Measurements from ENCODE around the gene CHAD. TPM values are rescaled to one million over a fixed set of nuclear protein-coding genes. Genes with fewer than 3 reads are reported as not detected.
A peak's percentile ranks its signal among the peaks of the same experiment; 100 is the strongest.

Gene CHAD
- total and polyA plus RNA-seq, 2 of the 13 experiments (the other 11 are each of a cell fraction or from before 2014, with no cell fraction given) = 1.4 TPM; not detected in 1

DNA sequence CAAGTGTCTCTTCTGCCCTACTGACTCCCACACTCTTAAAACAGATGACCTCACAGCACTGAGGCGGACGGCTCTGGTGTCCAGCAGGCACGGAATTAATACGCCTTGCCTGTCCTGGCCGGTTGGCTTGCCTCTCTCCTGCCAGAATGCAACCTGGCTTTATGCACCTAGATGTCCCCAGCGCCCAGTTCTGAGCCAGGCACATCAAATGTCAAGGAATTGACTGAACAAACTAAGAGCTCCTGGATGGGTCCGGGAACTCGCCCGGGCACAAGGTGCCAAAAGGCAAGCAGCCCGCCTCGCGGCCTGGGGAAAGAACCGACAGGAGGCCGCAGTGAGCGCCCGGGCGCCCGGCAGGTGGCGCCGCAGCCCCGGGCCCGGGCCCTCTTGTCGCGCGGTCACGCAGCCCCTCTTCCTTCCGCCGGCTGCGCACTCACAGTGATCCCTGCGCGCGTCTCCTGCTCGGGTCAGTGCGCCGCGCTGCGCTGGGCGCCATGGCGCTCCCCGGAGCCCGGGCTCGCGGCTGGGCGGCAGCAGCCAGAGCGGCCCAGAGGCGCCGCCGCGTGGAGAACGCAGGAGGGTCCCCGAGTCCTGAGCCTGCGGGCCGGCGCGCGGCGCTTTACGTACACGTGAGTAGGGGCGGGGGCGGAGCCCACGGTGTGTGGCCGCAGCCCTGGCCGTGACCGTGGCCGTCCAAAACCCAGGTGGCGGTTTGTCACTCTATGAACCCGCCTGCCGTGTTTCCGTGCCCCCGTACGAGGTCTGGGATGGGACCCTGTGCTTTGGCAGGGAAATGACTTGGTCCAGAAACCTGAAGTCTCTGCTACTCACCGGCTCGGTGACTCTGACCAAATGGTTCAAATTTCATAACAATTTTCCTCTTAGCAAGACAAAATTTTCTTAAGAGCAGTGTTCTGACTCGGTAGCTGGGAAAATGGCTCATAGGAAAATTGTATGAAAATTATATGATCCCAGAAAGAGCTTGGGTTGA is 10.0 kb upstream of the CHAD start, which contains the start of gene RSAD1 (continued):
- TF ChIP-seq RARG (CRISPR knock-in tag; IDR thresholded peaks at IDR 0.05; ENCODE audit: low read depth) (no peak), EEA1 (CRISPR knock-in tag; IDR thresholded peaks at IDR 0.05; ENCODE audit: borderline replicate concordance) (no peak), ATF2 (CRISPR knock-in tag; IDR thresholded peaks at IDR 0.05) (peak; percentile 50; the same call in 1 of the 2 replicates), MBD4 (IDR thresholded peaks at IDR 0.05; ENCODE audit: borderline replicate concordance, low read length) (no peak), PHF20 (CRISPR knock-in tag; IDR thresholded peaks at IDR 0.05) (peak; percentile 86), MIER2 (CRISPR knock-in tag; IDR thresholded peaks at IDR 0.05) (no peak), KLF15 (CRISPR knock-in tag; IDR thresholded peaks at IDR 0.05; ENCODE audit: borderline replicate concordance) (no peak; the same call in 1 of the 2 replicates), SP5 (CRISPR knock-in tag; IDR thresholded peaks at IDR 0.05; ENCODE audit: borderline replicate concordance, low read depth) (peak; percentile 78), ZNF609 (CRISPR knock-in tag; IDR thresholded peaks at IDR 0.05; ENCODE audit: borderline replicate concordance) (peak; percentile 57; the same call in 1 of the 2 replicates), ZKSCAN5 (CRISPR knock-in tag; IDR thresholded peaks at IDR 0.05) (no peak), RXRA (CRISPR knock-in tag; IDR thresholded peaks at IDR 0.05) (peak; percentile 78), IKZF4 (CRISPR knock-in tag; IDR thresholded peaks at IDR 0.05; ENCODE audit: borderline replicate concordance, low read depth, not compliant biosample characterization) (peak; percentile 79), RFXANK (CRISPR knock-in tag; IDR thresholded peaks at IDR 0.05) (no peak), RBM39 (IDR thresholded peaks at IDR 0.05; ENCODE audit: low read depth, low read length, poor library complexity, severe bottlenecking) (peak; percentile 89), REL (CRISPR knock-in tag; conservative IDR thresholded peaks at IDR 0.05) (no peak), ZNF563 (CRISPR knock-in tag; IDR thresholded peaks at IDR 0.05) (peak; percentile 98), XRCC5 (optimal IDR thresholded peaks at IDR 0.05; ENCODE audit: low read length) (peak; percentile 94)
- TF ChIP-seq, protein P1, sequence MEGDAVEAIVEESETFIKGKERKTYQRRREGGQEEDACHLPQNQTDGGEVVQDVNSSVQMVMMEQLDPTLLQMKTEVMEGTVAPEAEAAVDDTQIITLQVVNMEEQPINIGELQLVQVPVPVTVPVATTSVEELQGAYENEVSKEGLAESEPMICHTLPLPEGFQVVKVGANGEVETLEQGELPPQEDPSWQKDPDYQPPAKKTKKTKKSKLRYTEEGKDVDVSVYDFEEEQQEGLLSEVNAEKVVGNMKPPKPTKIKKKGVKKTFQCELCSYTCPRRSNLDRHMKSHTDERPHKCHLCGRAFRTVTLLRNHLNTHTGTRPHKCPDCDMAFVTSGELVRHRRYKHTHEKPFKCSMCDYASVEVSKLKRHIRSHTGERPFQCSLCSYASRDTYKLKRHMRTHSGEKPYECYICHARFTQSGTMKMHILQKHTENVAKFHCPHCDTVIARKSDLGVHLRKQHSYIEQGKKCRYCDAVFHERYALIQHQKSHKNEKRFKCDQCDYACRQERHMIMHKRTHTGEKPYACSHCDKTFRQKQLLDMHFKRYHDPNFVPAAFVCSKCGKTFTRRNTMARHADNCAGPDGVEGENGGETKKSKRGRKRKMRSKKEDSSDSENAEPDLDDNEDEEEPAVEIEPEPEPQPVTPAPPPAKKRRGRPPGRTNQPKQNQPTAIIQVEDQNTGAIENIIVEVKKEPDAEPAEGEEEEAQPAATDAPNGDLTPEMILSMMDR (CRISPR knock-in tag; IDR thresholded peaks at IDR 0.05) = peak; percentile 83
- TF ChIP-seq, protein P2, sequence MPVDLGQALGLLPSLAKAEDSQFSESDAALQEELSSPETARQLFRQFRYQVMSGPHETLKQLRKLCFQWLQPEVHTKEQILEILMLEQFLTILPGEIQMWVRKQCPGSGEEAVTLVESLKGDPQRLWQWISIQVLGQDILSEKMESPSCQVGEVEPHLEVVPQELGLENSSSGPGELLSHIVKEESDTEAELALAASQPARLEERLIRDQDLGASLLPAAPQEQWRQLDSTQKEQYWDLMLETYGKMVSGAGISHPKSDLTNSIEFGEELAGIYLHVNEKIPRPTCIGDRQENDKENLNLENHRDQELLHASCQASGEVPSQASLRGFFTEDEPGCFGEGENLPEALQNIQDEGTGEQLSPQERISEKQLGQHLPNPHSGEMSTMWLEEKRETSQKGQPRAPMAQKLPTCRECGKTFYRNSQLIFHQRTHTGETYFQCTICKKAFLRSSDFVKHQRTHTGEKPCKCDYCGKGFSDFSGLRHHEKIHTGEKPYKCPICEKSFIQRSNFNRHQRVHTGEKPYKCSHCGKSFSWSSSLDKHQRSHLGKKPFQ (CRISPR knock-in tag; IDR thresholded peaks at IDR 0.05; ENCODE audit: insufficient replicate concordance) = peak; percentile 71
